ENCODE data around the gene SWT1. TPM values are rescaled to one million over a fixed set of nuclear protein-coding genes. Genes with fewer than 3 reads are reported as not detected.

SWT1 gene
- total and polyA plus RNA-seq, 9 of the 15 experiments (the other 6 are each of a cell fraction or from before 2014, with no cell fraction given): 1.5 to 3.4 (median 2.3) TPM

GRCh38 chr1:185325413-185325812 lies 168.4 kb downstream of the SWT1 start (continued):
- TF ChIP-seq HDAC3 (IDR thresholded peaks at IDR 0.05; ENCODE audit: borderline replicate concordance, partially characterized antibody) (peak; percentile 31), ZNF384 (IDR thresholded peaks at IDR 0.05; ENCODE audit: low read depth, low read length) (peak; percentile 90), SMARCE1 (IDR thresholded peaks at IDR 0.05) (peak; percentile 68; the same call in 1 of the 2 replicates), ZBTB5 (IDR thresholded peaks at IDR 0.05) (no peak), ILF3 (IDR thresholded peaks at IDR 0.05; ENCODE audit: borderline replicate concordance) (no peak), HSF4 (CRISPR knock-in tag; IDR thresholded peaks at IDR 0.05; ENCODE audit: borderline replicate concordance) (no peak), ZNF274 (IDR thresholded peaks at IDR 0.05; ENCODE audit: borderline replicate concordance, low read depth, low read length) (no peak), ZNF316 (IDR thresholded peaks at IDR 0.05) (no peak), ZNF764 (CRISPR knock-in tag; IDR thresholded peaks at IDR 0.05; ENCODE audit: low read depth) (no peak), ZNF143 (CRISPR knock-in tag; IDR thresholded peaks at IDR 0.05) (no peak), ZNF232 (CRISPR knock-in tag; IDR thresholded peaks at IDR 0.05) (no peak), ZNF551 (CRISPR knock-in tag; IDR thresholded peaks at IDR 0.05) (no peak), FOXK2 (conservative IDR thresholded peaks at IDR 0.05 in 1 of 2, IDR thresholded peaks at IDR 0.05 in 1 of 2; ENCODE audit: low read depth in 2 of 2) (no peak), MEIS2 (IDR thresholded peaks at IDR 0.05; ENCODE audit: partially characterized antibody) (peak; percentile 88), HLTF (IDR thresholded peaks at IDR 0.05) (no peak), ARID1B (IDR thresholded peaks at IDR 0.05) (peak; percentile 64), MXI1 (IDR thresholded peaks at IDR 0.05; ENCODE audit: low read depth, low read length) (no peak), EZH2 (IDR thresholded peaks at IDR 0.05; ENCODE audit: borderline replicate concordance, low read depth, low read length) (no peak), PTRF (tag; IDR thresholded peaks at IDR 0.05) (no peak), TBL1XR1 (IDR thresholded peaks at IDR 0.05; ENCODE audit: low read length in 2 of 2) (peak in 1 of 2 experiments; percentile 35; a peak in 1 of 4 replicates), ZNF75A (CRISPR knock-in tag; IDR thresholded peaks at IDR 0.05) (no peak), ATF1 (CRISPR knock-in tag; IDR thresholded peaks at IDR 0.05) (no peak), ATF1 (tag; IDR thresholded peaks at IDR 0.05) (peak; percentile 45; the same call in 1 of the 2 replicates), TRIM28 (IDR thresholded peaks at IDR 0.05) (peak; percentile 76; the same call in 1 of the 2 replicates), RCOR1 (IDR thresholded peaks at IDR 0.05; ENCODE audit: borderline replicate concordance in 1 of 2, low read depth in 2 of 2, low read length in 2 of 2) (peak in 1 of 2 experiments; percentile 21; a peak in 1 of 4 replicates), TOE1 (IDR thresholded peaks at IDR 0.05; ENCODE audit: borderline replicate concordance) (no peak), TOE1 (CRISPR knock-in tag; IDR thresholded peaks at IDR 0.05; ENCODE audit: borderline replicate concordance, low read depth) (no peak), CREM (IDR thresholded peaks at IDR 0.05; ENCODE audit: low read depth) (peak; percentile 51), NR2C1 (IDR thresholded peaks at IDR 0.05) (no peak), NR2C1 (tag; IDR thresholded peaks at IDR 0.05) (peak; percentile 23; the same call in 1 of the 2 replicates), HES1 (IDR thresholded peaks at IDR 0.05; ENCODE audit: low read depth) (0 out of 2 replicates have a peak, but pooled peaks have one; percentile 19)
